Measurements from ENCODE around the gene FUT4. TPM values are rescaled to one million over a fixed set of nuclear protein-coding genes. Genes with fewer than 3 reads are reported as not detected.

Gene FUT4
- total and polyA plus RNA-seq, 2 donors from 2014 or later: 1.2 to 9.5 TPM

- TF ChIP-seq CTCF (IDR thresholded peaks at IDR 0.05; ENCODE audit: borderline replicate concordance, extremely low read depth, insufficient read depth): no peak
- Histone ChIP-seq H3K27me3 (ENCODE audit: control insufficient read depth, insufficient read depth, low read length) (no peaks in the 10 kb centered on the region), H3K36me3 (ENCODE audit: control insufficient read depth in 2 of 3, insufficient read depth in 3 of 3, low read length in 3 of 3) (no peaks in the 10 kb centered on the region), H3K4me3 (ENCODE audit: low read length in 3 of 3) (no peak overlapping the region), H3K9ac (ENCODE audit: low read length in 3 of 3) (no peak overlapping the region), H3K9me3 (ENCODE audit: control insufficient read depth in 2 of 3, insufficient read depth in 1 of 3, low read length in 3 of 3) (no peaks in the 10 kb centered on the region), H3K27ac (ENCODE audit: low read depth in 2 of 2, low read length in 2 of 2) (peak overlapping the region in 1 of 2 donors; percentile 16), H3K4me1 (ENCODE audit: control insufficient read depth in 2 of 3, insufficient read depth in 2 of 3, low read depth in 1 of 3, low read length in 3 of 3) (peaks cover 0 to 4% (median 0%) of the 10 kb centered on the region in 3 donors)
- intact Hi-C loops (cut with DNase I): no loop called here
- FAIRE-seq: no peak
- DNase-seq: no peak
Observed at GRCh38 chr11:94583866-94584500, 40.3 kb downstream of the FUT4 start.

- no peaks in the 10 kb centered on the region for H3K9me3 ChIP-seq (ENCODE audit: control insufficient read depth in 2 of 3, insufficient read depth in 1 of 3, low read length in 3 of 3)
- intact Hi-C loops (cut with DNase I): no loop called here
- H3K27ac ChIP-seq (ENCODE audit: low read depth in 2 of 2, low read length in 2 of 2): no peak overlapping the region
- H3K9ac ChIP-seq (ENCODE audit: low read length in 3 of 3): no peak overlapping the region
- peaks cover 0 to 4% (median 0%) of the 10 kb centered on the region in 3 donors for H3K4me1 ChIP-seq (ENCODE audit: control insufficient read depth in 2 of 3, insufficient read depth in 2 of 3, low read depth in 1 of 3, low read length in 3 of 3)
- FAIRE-seq (no peak), DNase-seq (no peak)
- H3K36me3 ChIP-seq (ENCODE audit: control insufficient read depth in 2 of 3, insufficient read depth in 3 of 3, low read length in 3 of 3): no peaks in the 10 kb centered on the region
- no peak for TF ChIP-seq CTCF (IDR thresholded peaks at IDR 0.05; ENCODE audit: borderline replicate concordance, extremely low read depth, insufficient read depth)
- no peak overlapping the region for H3K4me3 ChIP-seq (ENCODE audit: low read length in 3 of 3)
- no peaks in the 10 kb centered on the region for H3K27me3 ChIP-seq (ENCODE audit: control insufficient read depth, insufficient read depth, low read length)
Observed at GRCh38 chr11:94584978-94585377, 41.3 kb downstream of the FUT4 start.

- no peak for DNase-seq
- FAIRE-seq: no peak
Observed at GRCh38 chr11:94585399-94585798, 41.7 kb downstream of the FUT4 start.

More at GRCh38 chr11:94585399-94585798, 41.7 kb downstream of the FUT4 start:
- intact Hi-C loops (cut with DNase I): no loop called here
- H3K27ac ChIP-seq (ENCODE audit: low read depth in 2 of 2, low read length in 2 of 2): no peak overlapping the region
- H3K4me1 ChIP-seq (ENCODE audit: control insufficient read depth in 2 of 3, insufficient read depth in 2 of 3, low read depth in 1 of 3, low read length in 3 of 3): peaks cover 0 to 4% (median 0%) of the 10 kb centered on the region in 3 donors
- H3K9me3 ChIP-seq (ENCODE audit: control insufficient read depth in 2 of 3, insufficient read depth in 1 of 3, low read length in 3 of 3): no peaks in the 10 kb centered on the region
- H3K9ac ChIP-seq (ENCODE audit: low read length in 3 of 3): no peak overlapping the region
- H3K36me3 ChIP-seq (ENCODE audit: control insufficient read depth in 2 of 3, insufficient read depth in 3 of 3, low read length in 3 of 3): no peaks in the 10 kb centered on the region
- no peaks in the 10 kb centered on the region for H3K27me3 ChIP-seq (ENCODE audit: control insufficient read depth, insufficient read depth, low read length)
- no peak overlapping the region for H3K4me3 ChIP-seq (ENCODE audit: low read length in 3 of 3)
- TF ChIP-seq CTCF (IDR thresholded peaks at IDR 0.05; ENCODE audit: borderline replicate concordance, extremely low read depth, insufficient read depth): no peak
